ENCODE measurements around the gene NME7.

Gene NME7

DNA sequence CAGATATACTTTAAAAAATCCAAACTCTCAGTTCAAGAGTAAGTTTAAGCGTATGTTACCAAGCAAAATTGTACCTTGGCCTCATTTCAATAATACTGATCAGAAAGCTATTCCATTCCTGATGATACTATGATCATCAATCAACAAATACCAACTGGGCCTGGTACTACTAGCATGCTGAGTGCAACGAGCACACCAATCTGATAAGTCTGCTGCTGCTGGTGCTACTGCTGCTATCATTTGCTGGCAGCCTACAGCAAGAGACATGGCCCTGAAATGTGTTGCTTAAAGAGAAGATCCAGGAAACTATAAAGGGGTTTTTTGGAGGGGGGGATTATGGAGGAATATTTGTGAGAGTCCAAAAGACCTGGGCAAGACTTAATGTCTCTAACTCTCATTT, 39.7 kb downstream of the NME7 start:
- TF ChIP-seq, protein P1, sequence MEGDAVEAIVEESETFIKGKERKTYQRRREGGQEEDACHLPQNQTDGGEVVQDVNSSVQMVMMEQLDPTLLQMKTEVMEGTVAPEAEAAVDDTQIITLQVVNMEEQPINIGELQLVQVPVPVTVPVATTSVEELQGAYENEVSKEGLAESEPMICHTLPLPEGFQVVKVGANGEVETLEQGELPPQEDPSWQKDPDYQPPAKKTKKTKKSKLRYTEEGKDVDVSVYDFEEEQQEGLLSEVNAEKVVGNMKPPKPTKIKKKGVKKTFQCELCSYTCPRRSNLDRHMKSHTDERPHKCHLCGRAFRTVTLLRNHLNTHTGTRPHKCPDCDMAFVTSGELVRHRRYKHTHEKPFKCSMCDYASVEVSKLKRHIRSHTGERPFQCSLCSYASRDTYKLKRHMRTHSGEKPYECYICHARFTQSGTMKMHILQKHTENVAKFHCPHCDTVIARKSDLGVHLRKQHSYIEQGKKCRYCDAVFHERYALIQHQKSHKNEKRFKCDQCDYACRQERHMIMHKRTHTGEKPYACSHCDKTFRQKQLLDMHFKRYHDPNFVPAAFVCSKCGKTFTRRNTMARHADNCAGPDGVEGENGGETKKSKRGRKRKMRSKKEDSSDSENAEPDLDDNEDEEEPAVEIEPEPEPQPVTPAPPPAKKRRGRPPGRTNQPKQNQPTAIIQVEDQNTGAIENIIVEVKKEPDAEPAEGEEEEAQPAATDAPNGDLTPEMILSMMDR (IDR thresholded peaks at IDR 0.05; ENCODE audit: insufficient read depth, missing control alignments) = no peak
- DNase-seq (ENCODE audit: insufficient read length, low spot score) (no peak), FAIRE-seq (no peak)

DNA sequence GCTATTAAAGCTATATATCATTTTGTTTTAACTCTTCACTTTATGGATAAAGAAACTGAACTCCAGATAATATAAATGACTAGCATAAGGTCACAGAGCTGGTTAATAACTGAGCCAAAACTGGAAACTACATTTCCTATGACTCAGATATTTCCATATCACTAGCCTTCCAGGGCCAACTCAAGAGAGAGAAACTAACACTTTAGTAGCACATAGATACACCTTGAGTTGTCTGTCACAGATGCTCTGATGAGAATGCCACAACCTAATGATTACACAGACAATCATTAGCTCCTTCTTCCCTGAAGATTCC, 40.7 kb downstream of the NME7 start:
- TF ChIP-seq, protein P1 (IDR thresholded peaks at IDR 0.05; ENCODE audit: insufficient read depth, missing control alignments) = no peak
- DNase-seq (ENCODE audit: insufficient read length, low spot score) = no peak
- no peak for FAIRE-seq

DNA sequence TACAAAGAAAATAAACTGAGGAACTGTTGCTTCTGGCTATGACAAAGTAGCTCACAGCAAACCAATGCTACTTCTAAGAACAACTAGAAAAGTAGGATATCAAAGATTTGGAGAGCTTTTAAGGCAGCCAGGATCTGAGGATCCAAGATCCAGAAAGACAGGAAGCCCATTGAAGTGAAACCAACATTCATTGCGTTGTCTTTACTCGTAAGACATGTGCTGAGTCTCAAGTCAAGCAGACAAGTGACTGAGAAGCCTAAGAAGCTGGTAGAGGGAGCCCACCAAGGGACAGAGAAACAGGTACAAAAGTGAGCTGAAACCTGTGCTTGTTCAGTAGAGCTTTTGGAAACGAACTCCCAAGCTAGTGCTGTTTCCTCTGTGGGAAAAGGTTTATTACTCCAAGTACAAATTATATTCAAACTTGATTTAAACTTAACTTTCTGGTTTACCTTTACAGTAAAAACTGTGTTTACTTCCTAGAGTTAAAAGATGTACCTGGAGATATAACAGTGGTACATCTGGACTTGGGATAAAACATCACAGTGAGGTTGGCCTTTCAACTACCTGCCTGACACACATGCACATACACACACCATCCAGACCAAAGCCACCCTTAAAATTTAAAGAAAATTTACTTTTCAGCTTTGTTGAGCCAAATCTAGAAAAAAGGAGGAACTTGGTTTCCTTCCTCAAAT, 41.2 kb downstream of the NME7 start:
- FAIRE-seq = no peak
- TF ChIP-seq, protein P1 (IDR thresholded peaks at IDR 0.05; ENCODE audit: insufficient read depth, missing control alignments) = no peak
- DNase-seq (ENCODE audit: insufficient read length, low spot score) = no peak

DNA sequence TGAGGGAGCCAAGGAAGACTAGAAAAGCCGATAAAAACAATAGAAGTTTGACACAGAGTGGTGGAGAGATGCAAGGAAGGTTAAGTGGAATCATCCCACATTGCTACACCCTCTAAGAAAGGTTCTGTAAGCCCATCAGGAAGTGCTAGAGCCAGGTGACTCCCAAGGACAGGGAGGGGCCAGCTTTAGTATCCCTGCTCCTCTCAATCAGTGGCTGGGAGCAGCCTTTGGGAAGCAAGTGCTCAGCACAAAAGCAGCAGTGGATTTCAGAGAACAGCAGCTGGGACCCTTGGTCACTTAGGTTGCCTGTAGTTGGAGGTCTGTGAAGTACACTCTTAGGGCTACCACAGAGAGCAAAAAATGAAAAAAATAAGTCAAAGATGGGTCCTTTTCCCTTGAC, 42.5 kb downstream of the NME7 start:
- DNase-seq (ENCODE audit: insufficient read length, low spot score) = no peak
- TF ChIP-seq, protein P1 (IDR thresholded peaks at IDR 0.05; ENCODE audit: insufficient read depth, missing control alignments) = no peak
- FAIRE-seq = no peak

DNA sequence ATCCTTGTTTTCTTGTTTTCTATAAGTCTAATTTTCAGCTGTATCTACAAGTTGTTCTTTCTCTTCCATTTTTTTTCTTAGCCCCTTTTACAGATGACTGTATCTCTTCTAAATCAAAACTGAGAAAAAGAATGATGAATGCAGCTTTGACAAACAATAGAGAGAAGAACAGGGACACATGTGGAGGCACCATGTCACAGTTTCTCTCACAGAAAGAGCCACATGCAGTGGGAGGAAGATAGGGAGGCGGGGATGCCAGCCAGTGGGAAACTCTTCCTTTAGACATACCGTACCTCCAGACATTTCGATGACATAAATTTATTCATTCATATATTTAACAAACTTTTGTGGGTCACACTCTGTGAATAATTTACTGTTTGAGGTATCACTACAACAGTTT, 45.5 kb downstream of the NME7 start:
- DNase-seq (ENCODE audit: insufficient read length, low spot score) = no peak
- TF ChIP-seq, protein P1 (IDR thresholded peaks at IDR 0.05; ENCODE audit: insufficient read depth, missing control alignments) = no peak
- no peak for FAIRE-seq

DNA sequence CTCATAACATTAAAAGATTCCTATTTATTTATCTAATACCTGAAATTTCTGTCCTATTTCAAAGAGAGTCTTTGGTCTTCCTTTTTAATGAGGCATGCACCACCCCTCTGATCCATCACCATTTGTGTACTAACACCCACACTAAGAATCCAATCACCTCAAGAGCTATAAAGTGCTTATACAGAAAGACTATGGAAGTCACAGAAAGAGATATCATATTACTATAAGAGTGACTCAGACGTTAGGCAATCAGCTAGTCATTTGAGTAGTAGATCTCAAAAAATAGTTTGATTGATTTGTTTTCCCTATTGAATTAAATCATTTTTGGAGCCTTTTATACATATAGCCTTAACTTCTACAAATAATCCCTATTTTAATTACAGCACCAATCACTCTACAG, 46.1 kb downstream of the NME7 start:
- FAIRE-seq (peak; percentile 32), DNase-seq (ENCODE audit: insufficient read length, low spot score) (no peak)
- TF ChIP-seq, protein P1 (IDR thresholded peaks at IDR 0.05; ENCODE audit: insufficient read depth, missing control alignments) = no peak

DNA sequence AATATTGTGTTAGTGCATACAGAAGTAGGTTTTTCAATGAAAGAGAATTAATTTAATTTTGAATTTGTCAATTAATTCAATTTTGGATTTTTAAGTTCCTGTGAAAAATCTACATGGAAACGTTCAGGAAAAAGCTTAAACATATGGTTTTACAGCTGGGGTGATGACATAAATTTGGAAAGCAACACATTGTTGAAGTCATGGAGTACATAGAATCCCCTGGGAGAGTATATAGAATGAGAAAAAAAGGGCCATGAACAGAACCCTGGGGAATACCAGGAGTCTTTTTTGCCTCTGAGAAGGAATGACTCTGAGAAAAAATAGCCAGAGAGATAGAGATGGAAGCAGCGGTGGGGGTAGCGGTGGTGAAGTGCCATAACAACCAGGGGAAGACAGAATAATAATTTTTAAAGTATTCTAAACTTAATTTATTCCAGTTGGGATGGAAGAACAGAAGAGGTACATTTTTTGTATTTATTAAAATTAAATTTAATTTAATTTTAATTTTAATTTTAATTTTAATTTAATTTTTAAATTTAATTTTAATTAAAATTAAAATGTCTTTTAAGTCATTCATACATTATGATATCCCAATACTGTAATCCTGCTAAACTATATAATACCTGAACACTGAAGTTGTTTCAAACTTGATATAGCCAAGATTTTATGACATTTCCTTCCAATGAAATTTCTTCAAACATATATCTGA, 48.9 kb downstream of the NME7 start:
- TF ChIP-seq, protein P1 (IDR thresholded peaks at IDR 0.05; ENCODE audit: insufficient read depth, missing control alignments) = no peak
- FAIRE-seq = no peak

More for the DNA sequence above, 48.9 kb downstream of the NME7 start:
- no peak for DNase-seq (ENCODE audit: insufficient read length, low spot score)
